ENCODE measurements around the gene HNRNPDL.

Gene HNRNPDL

DNA sequence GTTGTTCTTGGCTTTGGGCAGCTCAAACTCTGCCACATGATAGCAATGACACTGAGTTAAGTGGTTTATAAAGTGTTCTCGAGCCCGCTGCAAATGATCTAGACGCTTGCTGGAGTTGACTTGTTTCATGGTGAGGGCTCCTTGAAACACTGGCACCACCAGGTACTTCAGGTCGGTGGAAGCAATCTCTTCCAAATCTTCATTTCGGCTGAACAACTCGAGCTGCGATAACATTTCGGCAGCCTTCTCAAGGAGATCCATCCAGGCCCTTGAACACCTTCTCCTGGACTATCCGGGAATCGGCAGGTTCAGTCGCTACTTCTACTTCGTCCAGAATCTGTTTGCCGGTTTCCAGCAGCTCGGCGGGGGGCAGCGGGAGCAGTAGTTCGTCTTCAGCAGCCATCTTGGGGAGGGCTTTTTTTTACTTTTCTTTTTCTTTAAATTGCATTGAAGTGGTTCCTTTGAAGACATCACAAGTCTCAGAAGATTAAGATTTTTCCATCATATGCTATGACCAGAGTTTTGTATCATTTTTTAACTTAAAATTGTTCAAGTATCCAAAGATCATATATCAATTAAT, 28.0 kb downstream of the HNRNPDL start:
- Histone ChIP-seq H3K36me3 (ENCODE audit: control insufficient read depth in 2 of 2, insufficient read depth in 1 of 2, low read length in 2 of 2) (no peaks in the 10 kb centered on the region), H3K4me3 (ENCODE audit: low read depth, low read length) (no peak overlapping the region), H3K4me1 (ENCODE audit: control insufficient read depth, insufficient read depth, low read length) (no peaks in the 10 kb centered on the region), H3K9me3 (ENCODE audit: control insufficient read depth, insufficient read depth, low read depth, low read length) (no peaks in the 10 kb centered on the region), H3K27ac (ENCODE audit: extremely low read depth, low read depth, low read length) (no peak overlapping the region)
- ChIA-PET CTCF (no interaction called here), POLR2A (no interaction called here)
- TF ChIP-seq ZNF146 (tag by site-specific recombination; IDR thresholded peaks at IDR 0.05), result no peak
- TF ChIP-seq ZNF768 (tag by site-specific recombination; IDR thresholded peaks at IDR 0.05), result no peak
- no peak for TF ChIP-seq ZBTB21 (tag by site-specific recombination; IDR thresholded peaks at IDR 0.05)
- no peak for TF ChIP-seq ZXDB (tag by site-specific recombination; IDR thresholded peaks at IDR 0.05)
- no peak for TF ChIP-seq ZSCAN16 (tag by site-specific recombination; IDR thresholded peaks at IDR 0.05)
- TF ChIP-seq ZNF518A (tag by site-specific recombination; conservative IDR thresholded peaks at IDR 0.05; ENCODE audit: low read depth), result no peak
- no peak for TF ChIP-seq ZBTB17 (tag by site-specific recombination; IDR thresholded peaks at IDR 0.05)
- no peak for TF ChIP-seq ZNF549 (tag by site-specific recombination; IDR thresholded peaks at IDR 0.05)
- no peak for TF ChIP-seq ZNF335 (tag by site-specific recombination; conservative IDR thresholded peaks at IDR 0.05)
- TF ChIP-seq ZNF791 (tag by site-specific recombination; IDR thresholded peaks at IDR 0.05), result no peak

GRCh38 chr4:82401600-82401999, 28.7 kb downstream of the HNRNPDL start:
- H3K4me3 ChIP-seq (ENCODE audit: low read depth, low read length), result no peak overlapping the region
- H3K9me3 ChIP-seq (ENCODE audit: control insufficient read depth, insufficient read depth, low read depth, low read length), result no peaks in the 10 kb centered on the region
- POLR2A ChIA-PET, result no interaction called here
- TF ChIP-seq ZNF10 (tag by site-specific recombination; IDR thresholded peaks at IDR 0.05), result no peak
- no peak for TF ChIP-seq ZNF132 (tag by site-specific recombination; IDR thresholded peaks at IDR 0.05; ENCODE audit: borderline replicate concordance)
- TF ChIP-seq ZNF174 (tag by site-specific recombination; IDR thresholded peaks at IDR 0.05), result no peak
- no peak for TF ChIP-seq KLF10 (tag by site-specific recombination; IDR thresholded peaks at IDR 0.05)
- no peak for TF ChIP-seq MYNN (tag by site-specific recombination; IDR thresholded peaks at IDR 0.05; ENCODE audit: borderline replicate concordance)
- no peak for TF ChIP-seq ZNF423 (tag by site-specific recombination; IDR thresholded peaks at IDR 0.05)
- no peaks in the 10 kb centered on the region for H3K36me3 ChIP-seq (ENCODE audit: control insufficient read depth in 2 of 2, insufficient read depth in 1 of 2, low read length in 2 of 2)
- H3K4me1 ChIP-seq (ENCODE audit: control insufficient read depth, insufficient read depth, low read length), result no peaks in the 10 kb centered on the region
- CTCF ChIA-PET, result no interaction called here
- H3K27ac ChIP-seq (ENCODE audit: extremely low read depth, low read depth, low read length), result no peak overlapping the region

DNA sequence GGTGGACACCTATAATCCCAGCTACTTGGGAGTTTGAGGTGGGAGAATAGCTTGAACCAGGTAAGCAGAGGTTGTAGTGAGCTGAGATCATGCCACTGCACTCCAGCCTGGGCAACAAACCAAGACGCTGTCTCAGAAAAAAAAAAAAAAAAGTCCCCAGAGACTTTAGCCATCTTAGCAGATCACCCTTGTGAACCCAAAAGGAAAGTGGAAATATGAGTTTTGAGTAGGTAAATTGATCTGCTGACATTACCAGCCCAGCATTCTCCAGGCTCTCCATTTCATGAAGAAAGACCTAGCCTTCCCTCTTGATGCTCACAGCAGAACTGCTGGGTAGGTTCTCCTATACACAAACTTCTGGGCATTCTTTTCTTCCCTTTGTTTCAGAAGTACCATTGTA, 32.0 kb downstream of the HNRNPDL start:
- H3K27ac ChIP-seq (ENCODE audit: extremely low read depth, low read depth, low read length), result no peak overlapping the region
- POLR2A ChIA-PET, result interaction anchor here (1.7 kb wide), 1 partner anchor 31 kb away, joined by 5 read pairs; no protein-coding TSS in a partner anchor
- no peaks in the 10 kb centered on the region for H3K4me1 ChIP-seq (ENCODE audit: control insufficient read depth, insufficient read depth, low read length)
- H3K4me3 ChIP-seq (ENCODE audit: low read depth, low read length), result no peak overlapping the region
- H3K36me3 ChIP-seq (ENCODE audit: control insufficient read depth in 2 of 2, insufficient read depth in 1 of 2, low read length in 2 of 2), result no peaks in the 10 kb centered on the region
- H3K9me3 ChIP-seq (ENCODE audit: control insufficient read depth, insufficient read depth, low read depth, low read length), result no peaks in the 10 kb centered on the region
- CTCF ChIA-PET, result interaction anchor here (0.6 to 0.9 kb wide), 2 partner anchors 22 to 28 kb away, joined by 3 to 5 read pairs; no protein-coding TSS in a partner anchor
- TF ChIP-seq ZNF248 (tag by site-specific recombination; IDR thresholded peaks at IDR 0.05) (no peak), ZNF394 (tag by site-specific recombination; IDR thresholded peaks at IDR 0.05; ENCODE audit: borderline replicate concordance) (no peak), ZNF423 (tag by site-specific recombination; IDR thresholded peaks at IDR 0.05) (no peak), KLF7 (tag by site-specific recombination; IDR thresholded peaks at IDR 0.05; ENCODE audit: borderline replicate concordance) (no peak), ZXDB (tag by site-specific recombination; IDR thresholded peaks at IDR 0.05) (no peak), SALL2 (tag by site-specific recombination; IDR thresholded peaks at IDR 0.05; ENCODE audit: borderline replicate concordance) (no peak)
- TF ChIP-seq, protein P1, sequence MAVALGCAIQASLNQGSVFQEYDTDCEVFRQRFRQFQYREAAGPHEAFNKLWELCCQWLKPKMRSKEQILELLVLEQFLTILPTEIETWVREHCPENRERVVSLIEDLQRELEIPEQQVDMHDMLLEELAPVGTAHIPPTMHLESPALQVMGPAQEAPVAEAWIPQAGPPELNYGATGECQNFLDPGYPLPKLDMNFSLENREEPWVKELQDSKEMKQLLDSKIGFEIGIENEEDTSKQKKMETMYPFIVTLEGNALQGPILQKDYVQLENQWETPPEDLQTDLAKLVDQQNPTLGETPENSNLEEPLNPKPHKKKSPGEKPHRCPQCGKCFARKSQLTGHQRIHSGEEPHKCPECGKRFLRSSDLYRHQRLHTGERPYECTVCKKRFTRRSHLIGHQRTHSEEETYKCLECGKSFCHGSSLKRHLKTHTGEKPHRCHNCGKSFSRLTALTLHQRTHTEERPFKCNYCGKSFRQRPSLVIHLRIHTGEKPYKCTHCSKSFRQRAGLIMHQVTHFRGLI (tag by site-specific recombination; IDR thresholded peaks at IDR 0.05), result no peak
- TF ChIP-seq, protein P2, sequence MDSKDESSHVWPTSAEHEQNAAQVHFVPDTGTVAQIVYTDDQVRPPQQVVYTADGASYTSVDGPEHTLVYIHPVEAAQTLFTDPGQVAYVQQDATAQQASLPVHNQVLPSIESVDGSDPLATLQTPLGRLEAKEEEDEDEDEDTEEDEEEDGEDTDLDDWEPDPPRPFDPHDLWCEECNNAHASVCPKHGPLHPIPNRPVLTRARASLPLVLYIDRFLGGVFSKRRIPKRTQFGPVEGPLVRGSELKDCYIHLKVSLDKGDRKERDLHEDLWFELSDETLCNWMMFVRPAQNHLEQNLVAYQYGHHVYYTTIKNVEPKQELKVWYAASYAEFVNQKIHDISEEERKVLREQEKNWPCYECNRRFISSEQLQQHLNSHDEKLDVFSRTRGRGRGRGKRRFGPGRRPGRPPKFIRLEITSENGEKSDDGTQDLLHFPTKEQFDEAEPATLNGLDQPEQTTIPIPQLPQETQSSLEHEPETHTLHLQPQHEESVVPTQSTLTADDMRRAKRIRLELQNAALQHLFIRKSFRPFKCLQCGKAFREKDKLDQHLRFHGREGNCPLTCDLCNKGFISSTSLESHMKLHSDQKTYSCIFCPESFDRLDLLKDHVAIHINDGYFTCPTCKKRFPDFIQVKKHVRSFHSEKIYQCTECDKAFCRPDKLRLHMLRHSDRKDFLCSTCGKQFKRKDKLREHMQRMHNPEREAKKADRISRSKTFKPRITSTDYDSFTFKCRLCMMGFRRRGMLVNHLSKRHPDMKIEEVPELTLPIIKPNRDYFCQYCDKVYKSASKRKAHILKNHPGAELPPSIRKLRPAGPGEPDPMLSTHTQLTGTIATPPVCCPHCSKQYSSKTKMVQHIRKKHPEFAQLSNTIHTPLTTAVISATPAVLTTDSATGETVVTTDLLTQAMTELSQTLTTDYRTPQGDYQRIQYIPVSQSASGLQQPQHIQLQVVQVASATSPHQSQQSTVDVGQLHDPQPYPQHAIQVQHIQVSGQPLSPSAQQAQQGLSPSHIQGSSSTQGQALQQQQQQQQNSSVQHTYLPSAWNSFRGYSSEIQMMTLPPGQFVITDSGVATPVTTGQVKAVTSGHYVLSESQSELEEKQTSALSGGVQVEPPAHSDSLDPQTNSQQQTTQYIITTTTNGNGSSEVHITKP (tag by site-specific recombination; IDR thresholded peaks at IDR 0.05), result no peak

Measured in HEK293 (cell line).